NAMALWA (cell line): ENCODE measurements around the gene HAVCR1.
"Not testable (repeated sequence)": the region's sequence is repeated elsewhere in the genome, so short reads cannot be mapped to it uniquely, and the experiment has no call there.

Experiments
- DNase-seq: peaks from one replicate; pipeline ENCODE4 v3.0.0-alpha.2; 2015; ENCODE audit warnings: low spot score

The HAVCR1 gene

DNA sequence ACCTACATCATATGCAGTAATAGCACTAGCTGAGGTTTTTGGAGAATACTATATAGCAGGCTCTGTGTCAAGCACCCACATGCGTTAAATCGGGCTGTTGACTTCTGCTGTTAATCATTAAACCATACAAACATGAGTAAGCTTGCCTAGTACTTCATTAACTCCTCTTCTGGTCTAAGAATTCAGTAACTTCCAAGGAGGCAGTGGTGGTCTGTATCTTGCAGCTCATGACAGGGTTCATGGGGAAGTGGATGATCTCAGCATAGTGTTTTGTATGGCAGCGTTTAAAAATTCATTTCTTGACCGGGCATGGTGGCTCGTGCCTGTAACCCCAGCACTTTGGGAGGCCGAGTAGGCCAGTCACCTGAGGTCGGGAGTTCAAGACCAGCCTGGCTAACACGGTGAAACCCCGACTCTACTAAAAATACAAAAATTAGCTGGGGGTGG lies at the start of gene HAVCR1:
Gene HAVCR1, minus strand, starts transcription at position 24 of the 447 bp plus-strand sequence. CDS start 1,173 bp downstream, outside the sequence.
- DNase-seq, result no peak

DNA sequence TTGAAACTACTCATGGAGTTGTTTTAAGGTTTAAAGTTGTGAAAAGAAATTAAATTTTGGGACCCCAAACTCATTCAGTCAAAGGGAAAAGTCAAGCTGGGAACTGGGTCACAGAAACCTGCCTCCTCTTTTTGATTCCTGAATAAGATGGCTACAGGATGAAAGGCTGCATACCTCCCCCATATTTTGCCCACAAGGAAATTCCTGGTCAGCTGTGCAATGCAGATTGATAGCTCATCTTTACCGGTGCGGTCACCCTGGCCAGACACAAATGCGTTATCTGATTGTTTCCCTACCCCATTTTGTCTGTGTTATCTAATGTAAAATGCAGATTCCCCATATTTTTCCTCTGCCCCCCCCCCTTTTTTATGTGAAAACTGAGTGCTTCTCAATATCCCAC lies 48.6 kb upstream of the HAVCR1 start:
- DNase-seq, result no peak

DNA sequence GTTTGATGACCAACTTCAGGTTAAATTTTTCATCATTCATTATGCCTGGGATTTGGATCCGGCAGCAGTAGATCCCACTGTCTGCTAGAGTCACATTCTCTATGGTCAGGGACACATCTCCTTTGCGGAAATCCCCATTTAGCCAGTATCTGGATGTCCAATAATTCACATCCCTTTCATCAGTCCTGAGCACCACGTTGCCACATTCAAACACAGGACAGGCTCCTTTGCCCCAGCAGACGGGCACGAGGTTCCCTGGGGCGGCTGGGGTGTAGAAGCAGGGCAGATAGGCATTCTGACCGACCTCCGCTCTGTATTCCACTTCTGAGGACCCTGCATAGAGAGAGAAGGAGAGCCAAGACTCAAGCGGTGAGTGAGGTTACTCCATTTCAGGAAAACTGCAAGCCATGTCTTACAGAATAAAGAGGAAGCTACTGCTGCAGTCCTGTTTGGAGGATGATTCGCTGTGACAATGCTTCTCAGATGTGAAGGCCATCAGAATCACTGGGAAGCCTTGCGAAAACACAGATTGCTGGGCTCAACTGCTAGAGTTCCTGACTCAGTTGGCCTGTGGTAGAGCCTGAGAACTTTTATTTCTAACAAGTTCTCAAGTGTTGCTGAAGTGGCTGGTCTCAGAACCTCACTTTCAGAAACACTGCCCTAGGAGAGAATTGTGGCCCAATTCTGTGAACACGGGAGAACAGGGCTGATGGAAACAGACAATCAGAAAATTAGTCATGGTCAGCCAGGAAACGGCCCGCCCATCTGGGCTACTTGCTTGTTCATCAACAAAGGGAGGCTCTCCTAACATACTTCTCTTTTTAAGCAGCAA lies 47.9 kb upstream of the HAVCR1 start:
- DNase-seq, result no peak

DNA sequence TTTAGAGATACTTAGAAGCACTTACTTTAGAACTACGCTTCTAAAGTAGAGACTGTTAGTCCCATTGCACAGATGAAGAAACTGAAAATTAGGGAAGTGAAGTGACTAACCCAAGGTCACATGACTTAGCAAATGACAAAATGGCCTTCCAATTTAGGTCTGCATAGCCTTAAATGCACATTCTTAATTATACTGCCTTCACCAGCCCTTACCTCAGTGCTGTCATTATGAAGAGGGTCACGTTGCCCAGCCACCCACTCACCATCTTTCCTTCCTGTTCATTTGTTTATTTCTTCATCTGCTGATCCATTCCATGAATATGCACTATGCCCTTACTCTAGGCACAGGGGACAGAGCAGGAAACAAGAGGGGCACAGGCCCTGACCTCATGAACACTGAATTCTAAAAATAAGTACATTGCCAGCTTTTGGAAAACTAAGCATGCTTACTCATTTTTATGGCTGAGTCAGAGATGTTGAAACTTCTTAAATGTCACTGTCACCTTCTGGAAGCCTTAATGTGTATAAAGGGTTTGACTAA lies 41.3 kb upstream of the HAVCR1 start:
- DNase-seq, result peak; percentile 13

DNA sequence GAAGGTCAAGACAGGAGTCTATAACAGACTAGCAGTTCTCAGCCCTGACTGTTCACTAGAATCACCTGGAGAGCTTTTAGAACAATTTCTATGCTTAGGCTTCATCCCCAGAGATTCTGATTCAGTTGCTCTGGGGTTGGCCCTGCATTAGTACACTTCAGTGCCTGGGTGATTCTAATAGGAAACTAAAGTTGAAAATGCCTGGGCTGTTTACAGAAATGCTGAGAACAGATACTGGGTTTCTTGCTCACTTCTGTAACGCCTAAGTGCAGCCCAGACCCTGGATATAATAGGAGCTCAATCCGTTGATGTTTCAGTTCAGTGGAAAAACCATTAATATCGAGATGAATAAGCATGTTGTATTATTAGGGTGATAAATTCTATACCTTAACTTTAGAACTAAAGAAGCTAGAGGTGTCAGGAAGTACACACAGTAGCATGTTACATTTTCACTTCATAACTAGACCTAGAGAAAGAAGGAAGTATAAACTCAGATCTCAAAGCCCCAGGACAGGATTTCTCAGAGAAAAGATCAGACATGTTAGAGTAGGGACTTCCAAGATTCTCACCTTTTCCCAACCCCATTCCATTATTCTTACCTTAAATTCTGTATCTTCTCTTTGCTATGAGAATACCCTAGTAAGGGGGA lies 29.6 kb upstream of the HAVCR1 start:
- DNase-seq, result no peak

DNA sequence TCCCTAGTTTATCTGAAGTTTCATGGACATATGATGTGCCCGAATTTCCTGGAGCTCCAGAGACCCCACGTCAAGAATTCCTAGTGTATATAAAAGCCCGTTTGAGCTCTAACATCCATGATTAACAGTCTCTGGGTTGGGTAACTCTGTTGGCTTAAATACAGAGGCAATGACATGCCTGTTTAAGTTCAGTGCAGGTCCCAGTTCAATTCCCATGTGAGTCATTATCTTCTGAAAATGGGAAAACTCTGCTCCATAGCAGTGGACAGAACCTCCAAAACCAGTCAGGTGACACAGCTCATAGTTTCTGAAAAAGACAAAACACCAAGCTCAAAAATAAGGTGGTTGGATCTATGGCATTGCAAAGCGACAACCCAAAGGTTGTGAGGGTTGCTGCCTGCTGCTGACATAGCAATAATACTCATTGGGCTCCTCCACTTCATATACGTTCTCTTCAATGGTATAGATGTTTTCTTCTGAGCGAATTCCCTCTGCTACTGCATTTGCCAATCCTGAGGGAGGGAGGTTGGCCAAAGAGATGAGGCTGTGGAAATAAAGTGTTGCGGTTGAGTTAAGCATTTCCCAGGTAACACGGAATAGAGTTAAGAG lies 27.9 kb upstream of the HAVCR1 start:
- DNase-seq, result no peak

DNA sequence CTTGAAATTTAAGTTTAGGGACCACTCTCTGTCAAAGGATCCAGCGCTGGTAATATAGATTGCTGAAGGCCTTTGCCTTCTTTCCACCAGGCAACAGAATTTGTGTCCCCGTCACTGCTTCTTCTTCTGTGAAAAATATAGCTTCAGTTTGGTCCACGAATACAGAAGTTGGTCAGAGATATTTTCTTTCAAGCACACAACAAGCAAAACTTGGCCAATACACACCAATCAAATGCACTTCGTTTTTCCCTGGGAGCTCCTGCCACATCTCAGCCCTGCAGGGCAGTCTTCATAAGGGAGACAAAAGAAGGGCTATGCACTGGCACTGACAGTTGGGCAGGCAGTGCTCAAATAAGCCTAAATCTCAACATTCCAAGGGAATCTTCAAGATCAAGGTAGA lies 27.0 kb upstream of the HAVCR1 start:
- no peak for DNase-seq

DNA sequence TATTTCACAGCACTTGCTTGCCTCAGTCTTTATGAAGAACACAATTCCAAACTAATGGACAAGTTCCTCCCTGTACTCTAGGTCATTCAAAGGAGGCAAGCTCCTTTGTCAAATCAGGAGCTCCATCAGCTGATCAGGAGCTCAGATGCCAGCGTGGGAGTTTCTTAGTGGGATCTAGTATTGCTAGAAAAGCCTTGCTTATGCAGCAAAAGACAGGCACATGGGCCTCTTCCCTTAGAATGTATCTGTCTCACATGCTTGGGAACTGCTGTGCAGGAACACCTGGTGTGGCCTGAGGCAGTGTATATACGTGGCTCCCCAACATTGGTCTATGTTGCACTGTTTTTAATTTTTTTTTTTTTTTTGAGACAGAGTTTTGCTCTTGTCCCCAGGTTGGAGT lies 21.4 kb upstream of the HAVCR1 start:
- DNase-seq, result no peak

DNA sequence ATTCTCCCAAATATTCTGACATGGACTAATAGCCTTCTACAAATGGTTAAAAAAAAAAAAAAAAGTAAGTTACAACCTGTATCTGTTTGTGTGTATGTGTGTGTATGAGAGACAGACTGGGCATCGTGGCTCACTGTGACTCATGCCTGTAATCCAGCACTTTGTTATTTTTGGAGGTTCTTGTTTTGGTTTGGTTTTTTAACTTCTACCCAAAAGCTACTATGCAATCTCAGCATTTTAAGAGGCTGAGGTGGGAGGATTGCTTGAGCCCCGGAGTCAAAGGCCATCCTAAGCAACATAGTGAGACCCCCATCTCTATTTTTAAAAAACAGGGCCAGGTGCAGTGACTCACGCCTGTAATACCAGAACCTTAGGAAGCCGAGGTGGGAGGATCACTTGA lies 17.6 kb upstream of the HAVCR1 start:
- DNase-seq, result no peak

DNA sequence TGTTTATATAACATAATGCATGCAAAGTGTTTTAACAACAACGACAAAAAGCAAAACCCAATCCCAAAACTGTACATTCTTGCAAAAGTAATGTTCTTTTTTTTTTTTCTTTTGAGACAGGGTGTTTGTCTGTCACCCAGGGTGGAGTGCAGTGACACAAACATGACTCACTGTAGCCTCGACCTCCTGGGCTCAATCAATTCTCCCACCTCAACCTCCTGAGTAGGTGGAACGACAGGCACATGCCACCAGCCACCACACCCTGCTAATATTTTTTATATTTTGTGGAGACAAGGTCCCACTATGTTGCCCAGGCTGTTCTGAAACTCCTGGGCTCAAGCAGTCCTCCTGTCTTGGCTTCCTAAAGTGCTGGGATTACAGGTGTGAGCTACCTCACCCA lies 13.6 kb upstream of the HAVCR1 start:
- no peak for DNase-seq

DNA sequence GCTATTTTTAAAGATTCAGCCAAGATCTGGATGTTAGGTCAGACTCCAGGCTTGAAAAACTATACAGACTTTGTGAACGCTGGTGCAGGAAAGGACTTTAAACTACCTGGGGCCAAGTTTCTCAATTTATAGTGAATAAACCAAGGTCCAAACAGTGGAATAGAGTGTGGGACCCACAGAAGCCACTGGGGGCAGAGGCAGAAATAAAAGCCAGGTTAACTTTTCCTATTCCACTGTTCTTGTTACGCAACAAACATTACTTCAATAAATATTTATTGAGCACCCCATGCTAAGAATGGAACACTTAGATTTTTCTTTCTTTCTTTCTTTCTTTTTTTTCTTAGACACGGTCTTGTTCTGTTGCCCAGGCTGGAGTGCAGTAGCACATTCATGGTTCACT lies 11.0 kb upstream of the HAVCR1 start:
- no peak for DNase-seq

DNA sequence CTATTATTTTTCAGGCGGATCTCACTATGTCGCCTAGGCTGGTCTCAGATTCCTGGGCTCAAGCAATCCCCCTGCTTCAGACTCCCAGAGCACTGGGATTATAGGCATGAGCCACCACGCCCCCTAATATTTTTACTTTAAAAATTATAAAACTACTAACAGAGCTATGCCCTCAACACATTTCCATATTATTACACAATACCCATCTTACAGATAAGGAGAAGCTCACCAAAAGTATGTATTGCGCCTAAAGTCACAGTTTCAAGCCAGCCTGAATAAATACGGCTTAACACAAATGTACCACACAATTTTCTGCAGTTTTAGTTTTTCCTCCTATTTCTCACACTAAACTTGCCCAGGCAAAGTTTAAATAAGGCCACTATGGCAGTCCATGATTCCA lies 9.9 kb upstream of the HAVCR1 start:
- DNase-seq, result no peak

DNA sequence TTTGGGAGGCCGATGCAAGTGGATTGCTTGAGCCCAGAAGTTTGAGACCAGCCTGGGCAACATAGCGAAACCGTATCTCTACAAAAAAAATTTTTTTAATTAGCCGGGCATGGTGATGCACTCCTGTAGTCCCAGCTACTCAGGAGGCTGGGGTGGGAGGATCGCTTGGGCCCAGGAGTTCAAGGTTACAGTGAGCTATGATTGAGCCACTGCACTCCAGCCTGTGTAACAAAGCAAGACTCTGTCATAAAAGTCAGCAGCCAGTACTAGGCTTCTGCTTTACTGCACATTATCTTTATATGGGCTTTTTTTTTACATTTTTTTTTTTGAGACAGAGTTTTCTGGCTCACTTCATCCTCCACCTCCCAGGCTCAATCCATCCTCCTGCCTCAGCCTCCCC lies 9.4 kb upstream of the HAVCR1 start:
- DNase-seq, result no peak

DNA sequence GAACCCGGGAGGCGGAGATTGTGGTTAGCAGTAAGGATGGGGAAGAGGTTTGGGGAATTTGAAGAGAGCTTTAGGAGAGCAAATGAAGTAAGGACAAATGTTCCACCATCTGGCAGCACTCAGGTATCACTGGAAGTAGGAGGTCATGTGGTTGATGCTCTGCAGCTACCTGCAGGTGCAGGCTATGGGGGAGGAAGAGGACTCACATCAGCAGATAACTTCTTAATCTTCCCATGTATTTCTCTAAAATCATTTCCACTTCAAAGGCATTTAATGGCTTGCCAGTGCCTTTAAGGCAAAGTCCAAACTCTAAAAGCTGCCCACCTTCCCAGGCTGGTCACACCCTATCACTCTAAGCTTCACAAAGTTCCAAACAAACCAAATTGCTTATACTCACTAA lies 8.1 kb upstream of the HAVCR1 start:
- no peak for DNase-seq

DNA sequence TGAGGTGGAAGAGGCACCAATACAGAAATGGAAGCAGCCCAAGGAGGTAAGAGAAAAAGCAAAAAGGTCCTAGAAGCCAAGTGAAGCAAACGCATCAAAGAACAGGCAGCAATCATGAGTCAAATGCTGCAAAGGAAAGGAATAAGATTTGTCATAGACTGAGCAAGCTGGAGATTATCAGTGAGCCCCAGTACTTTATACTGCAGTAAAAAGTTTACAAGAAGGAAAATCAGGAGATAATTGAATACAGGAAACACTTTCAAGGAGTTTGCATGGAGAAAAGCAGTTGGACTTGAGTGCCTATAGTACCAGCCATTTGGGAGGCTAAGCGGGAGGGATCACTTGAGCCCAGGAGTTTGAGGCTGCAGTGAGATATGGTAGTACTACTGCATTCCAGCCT lies 7.2 kb upstream of the HAVCR1 start:
- DNase-seq, result no peak

DNA sequence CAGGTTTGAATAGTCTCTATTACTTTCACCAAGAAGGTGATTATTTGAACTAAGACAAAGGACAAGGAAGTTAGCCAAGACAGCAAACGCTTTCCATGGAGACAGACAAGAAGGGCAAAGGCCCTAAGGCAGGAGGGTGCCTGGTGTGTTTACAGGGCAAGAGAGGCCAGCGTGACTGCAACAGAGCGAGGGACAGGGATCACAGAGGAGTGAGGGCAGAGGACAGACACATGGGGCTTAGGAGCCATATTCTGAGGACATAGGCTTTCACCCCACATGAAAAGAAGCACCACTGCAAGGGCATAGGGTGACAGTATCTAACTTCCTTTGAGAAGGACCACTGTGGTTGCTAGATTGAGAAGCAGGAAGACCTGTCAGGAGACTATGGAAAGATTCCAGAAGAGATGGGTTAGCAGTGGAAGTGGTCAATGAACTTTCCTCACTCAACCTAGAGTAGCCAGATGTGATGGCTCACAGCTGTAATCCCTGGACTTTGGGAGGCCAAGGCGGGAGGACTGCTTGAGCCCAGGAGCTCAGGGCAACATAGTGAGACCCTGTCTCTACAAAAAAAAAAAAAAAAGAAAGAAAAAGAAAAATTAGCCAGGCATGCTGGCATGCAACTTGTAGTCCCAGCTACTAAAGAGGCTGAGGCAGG lies 5.0 kb upstream of the HAVCR1 start:
- DNase-seq, result no peak

DNA sequence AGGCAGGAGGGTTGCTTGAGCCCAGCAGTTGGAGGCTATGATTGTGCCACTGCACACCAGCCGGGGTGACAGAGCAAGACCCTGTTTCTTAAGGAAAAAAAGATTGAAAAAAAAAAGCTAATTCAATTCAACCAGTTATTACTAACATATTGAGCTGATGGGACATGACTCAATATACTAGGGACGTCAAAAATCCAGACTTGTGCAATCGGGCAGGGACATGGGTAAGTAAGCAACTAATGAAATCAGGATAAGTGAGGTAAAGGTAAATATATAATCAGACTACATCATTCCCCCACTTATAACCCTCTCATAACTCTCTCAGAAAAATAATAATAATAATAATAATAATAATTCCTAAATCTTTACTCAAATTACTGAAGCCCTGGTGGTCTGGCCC lies 975 bp upstream of the HAVCR1 start:
- no peak for DNase-seq

DNA sequence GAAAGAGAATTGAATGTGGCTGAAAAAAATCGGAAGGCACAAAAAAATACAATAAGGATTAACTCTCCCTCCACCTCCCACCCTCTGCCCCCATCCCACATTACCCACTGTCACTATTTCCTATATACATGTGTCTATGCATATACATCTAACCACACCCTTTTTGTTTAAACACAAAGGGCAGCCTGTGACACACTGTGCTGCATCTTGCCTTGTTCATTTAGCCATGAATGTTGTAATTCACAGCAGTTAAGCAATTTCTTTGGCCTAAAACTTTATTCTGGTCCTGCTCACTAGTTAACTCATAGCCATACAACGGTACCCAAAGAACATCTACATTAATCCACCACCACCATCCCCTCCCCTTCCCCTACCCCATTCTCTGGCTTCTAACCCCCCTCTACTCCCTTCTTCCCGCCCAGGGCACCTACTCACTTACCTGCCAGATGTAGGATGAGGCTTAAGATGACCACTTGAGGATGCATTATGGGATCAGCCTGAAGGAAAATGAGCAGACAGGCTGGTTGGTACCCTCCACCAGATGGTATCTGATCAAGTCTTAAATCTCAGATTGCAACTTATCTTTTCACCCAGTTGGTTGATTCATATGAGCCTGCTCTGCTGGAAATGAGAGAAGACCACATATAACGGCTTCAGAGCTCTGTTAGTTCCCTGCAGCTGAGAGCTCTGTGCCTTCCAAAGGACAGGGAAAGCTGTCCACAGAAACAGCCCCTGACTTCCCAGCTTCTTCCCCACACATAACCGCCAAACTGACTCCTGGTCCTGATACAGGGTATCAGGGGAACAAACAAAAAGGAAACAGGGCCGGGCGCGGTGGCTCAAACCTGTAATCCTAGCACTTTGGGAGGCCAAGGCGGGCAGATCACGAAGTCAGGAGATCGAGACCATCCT lies 1.2 kb downstream of the HAVCR1 start:
- DNase-seq, result no peak

DNA sequence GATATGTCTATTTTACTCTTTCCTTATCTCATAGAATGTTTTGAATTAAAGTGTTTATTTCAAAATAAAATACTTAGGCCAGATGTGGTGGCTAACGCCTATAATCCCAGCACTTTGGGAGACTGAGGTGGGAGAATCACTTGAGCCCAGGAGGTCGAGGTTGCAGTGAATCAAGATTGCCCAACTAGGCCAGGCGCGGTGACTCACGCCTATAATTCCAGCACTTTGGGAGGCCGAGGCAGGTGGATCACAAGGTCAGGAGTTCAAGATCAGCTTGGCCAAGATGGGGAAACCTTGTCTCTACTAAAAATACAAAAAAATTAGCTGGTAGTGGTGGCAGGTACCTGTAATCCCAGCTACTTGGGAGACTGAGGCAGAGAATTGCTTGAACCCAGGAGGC lies 2.1 kb downstream of the HAVCR1 start:
- DNase-seq, result not testable (repeated sequence)

DNA sequence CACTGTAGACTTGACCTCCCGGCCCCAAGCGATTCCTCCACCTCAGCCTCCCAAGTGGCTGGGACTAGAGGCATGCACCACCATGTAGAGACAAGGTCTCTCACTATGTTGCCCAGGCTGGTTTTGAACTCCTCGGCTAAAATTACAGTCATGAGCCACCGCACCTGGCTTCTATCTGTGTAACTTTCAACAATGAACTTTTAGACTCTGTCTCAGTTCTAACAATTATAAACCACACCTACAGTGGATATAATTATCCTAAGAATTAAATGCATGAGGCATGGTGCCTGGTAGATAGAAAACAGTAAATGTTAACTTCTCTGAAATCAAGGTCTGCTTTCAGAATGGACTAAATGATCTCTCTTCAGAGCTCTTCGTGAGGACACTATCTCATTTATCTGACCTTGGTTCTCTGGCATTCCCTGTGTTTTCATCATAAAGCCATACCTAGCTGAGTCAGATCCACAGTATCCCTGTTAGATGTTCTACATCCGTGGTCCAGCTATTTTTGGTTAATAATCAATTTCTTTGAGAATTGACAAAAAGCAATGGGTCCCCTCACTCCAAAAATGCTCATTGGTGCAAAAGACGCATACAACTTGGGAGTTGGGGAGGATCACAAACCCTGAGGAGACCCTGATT lies 7.2 kb downstream of the HAVCR1 start:
- DNase-seq, result no peak

DNA sequence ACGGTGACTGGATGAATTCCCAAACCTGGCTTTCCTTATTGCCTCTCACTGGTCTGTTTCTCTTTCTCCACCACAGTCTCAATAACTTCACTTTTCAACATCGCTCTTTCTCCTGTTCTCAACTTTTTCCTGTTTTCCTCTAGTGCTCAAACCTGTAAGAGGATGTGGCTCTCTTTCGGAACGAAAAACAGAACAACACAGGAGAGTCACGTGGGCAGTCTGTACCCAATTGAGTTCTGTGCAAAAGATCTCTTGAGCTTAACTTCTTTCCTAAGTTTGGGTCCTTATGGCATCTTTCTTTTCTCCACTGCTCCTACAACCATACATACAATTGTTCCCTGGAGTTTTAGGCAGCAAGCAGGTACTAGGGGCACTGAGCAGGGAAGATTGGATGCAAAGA lies 8.9 kb downstream of the HAVCR1 start:
- DNase-seq, result no peak
